ENCODE data around the gene CCDC188. TPM values are rescaled to one million over a fixed set of nuclear protein-coding genes. Genes with fewer than 3 reads are reported as not detected.
A peak's percentile ranks its signal among the peaks of the same experiment; 100 is the strongest.

Gene CCDC188
- total RNA-seq, 1 experiment from 2014 or later: not detected

DNA sequence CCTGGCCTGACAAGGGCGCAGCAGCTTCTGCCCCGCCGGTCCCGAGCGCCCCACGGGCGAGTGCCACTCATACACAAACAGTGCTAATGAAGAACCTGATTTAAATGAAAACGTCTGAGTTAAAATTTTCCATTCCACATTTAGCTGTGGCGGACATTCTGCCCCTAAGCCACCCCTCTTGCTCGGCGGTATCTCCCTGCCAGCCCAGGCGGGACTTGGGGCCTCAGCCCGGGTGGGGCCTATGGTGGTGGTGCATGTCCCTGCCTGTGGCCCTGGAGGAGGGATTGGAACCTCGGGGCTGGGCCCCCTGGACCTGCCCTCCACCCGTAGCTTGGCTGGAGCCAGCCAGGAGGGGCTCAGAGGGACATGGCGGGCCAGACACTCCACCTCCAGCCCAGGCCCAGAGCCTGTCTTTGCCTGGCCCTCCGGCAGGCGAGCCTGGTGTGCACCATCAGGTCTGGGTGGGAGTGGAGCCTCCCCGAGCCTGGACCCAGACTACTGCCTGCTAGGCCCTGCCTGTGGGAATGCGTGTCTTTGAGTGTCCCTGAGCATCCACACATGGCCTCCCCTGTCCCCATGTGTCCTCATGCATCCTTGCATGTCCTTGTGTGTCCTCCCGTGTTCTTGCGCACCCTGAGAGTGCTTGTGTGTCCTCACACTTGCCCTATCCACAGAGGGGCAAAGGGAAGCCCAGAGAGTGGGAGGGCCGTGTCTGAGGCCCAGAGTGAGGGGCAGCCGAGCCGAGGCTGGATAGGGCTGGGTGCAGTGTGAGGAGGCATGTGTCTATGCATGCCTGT, 14.9 kb downstream of the CCDC188 start:
- ChIA-PET CTCF (interaction anchor here (2.8 kb wide), 1 partner anchor 103 kb away, joined by 10 read pairs; no protein-coding TSS in a partner anchor), POLR2A (no interaction called here)
- TF ChIP-seq, protein P1, sequence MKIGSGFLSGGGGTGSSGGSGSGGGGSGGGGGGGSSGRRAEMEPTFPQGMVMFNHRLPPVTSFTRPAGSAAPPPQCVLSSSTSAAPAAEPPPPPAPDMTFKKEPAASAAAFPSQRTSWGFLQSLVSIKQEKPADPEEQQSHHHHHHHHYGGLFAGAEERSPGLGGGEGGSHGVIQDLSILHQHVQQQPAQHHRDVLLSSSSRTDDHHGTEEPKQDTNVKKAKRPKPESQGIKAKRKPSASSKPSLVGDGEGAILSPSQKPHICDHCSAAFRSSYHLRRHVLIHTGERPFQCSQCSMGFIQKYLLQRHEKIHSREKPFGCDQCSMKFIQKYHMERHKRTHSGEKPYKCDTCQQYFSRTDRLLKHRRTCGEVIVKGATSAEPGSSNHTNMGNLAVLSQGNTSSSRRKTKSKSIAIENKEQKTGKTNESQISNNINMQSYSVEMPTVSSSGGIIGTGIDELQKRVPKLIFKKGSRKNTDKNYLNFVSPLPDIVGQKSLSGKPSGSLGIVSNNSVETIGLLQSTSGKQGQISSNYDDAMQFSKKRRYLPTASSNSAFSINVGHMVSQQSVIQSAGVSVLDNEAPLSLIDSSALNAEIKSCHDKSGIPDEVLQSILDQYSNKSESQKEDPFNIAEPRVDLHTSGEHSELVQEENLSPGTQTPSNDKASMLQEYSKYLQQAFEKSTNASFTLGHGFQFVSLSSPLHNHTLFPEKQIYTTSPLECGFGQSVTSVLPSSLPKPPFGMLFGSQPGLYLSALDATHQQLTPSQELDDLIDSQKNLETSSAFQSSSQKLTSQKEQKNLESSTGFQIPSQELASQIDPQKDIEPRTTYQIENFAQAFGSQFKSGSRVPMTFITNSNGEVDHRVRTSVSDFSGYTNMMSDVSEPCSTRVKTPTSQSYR (CRISPR knock-in tag; IDR thresholded peaks at IDR 0.05): no peak
- TF ChIP-seq NFE2L1 (CRISPR knock-in tag; IDR thresholded peaks at IDR 0.05): no peak
- Mint-ChIP-seq H3K9me3 (no peaks in the 10 kb centered on the region), H3K4me1 (0 out of 2 replicates have a peak, but pooled peaks cover 6% of the 10 kb centered on the region), H3K36me3 (no peaks in the 10 kb centered on the region), H3K27me3 (ENCODE audit: low read depth) (no peaks in the 10 kb centered on the region), H3K4me3 (no peak overlapping the region), H3K27ac (peak overlapping the region; percentile 86)
- ATAC-seq (no peak), DNase-seq (ENCODE audit: low spot score) (no peak)

DNA sequence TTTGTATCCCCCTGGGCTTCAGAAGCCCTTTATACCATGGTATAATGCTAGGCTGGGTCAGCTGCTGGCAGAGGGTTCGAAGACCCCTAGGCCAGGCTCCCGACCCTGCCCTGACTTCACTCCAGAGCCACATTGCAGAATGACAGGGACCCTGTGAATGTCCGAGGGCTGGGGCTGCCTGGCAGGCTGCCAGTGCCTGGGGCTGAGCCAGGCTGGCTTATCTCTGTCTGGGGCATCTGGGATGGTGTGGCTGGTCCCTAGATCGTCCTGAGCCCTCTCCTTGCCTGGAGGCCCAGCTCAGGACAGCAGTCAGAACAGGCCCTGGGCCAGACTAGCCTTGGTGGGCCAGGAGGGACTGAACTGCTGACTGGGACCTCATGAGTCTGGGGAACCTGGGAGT, 15.6 kb downstream of the CCDC188 start:
- Mint-ChIP-seq H3K27me3 (ENCODE audit: low read depth) (no peaks in the 10 kb centered on the region), H3K9me3 (no peaks in the 10 kb centered on the region), H3K4me3 (no peak overlapping the region), H3K27ac (no peak overlapping the region; the same call in 1 of the 2 replicates), H3K36me3 (no peaks in the 10 kb centered on the region), H3K4me1 (0 out of 2 replicates have a peak, but pooled peaks cover 6% of the 10 kb centered on the region)
- CTCF ChIA-PET: no interaction called here
- TF ChIP-seq ZNF396 (CRISPR knock-in tag; IDR thresholded peaks at IDR 0.05; ENCODE audit: borderline replicate concordance) (no peak), NR2C2 (CRISPR knock-in tag; IDR thresholded peaks at IDR 0.05) (no peak), CTCF (IDR thresholded peaks at IDR 0.05) (no peak), AFF4 (CRISPR knock-in tag; IDR thresholded peaks at IDR 0.05; ENCODE audit: borderline replicate concordance) (no peak), TP53 (CRISPR knock-in tag; IDR thresholded peaks at IDR 0.05) (no peak), NFE2L1 (CRISPR knock-in tag; IDR thresholded peaks at IDR 0.05) (no peak), MLX (CRISPR knock-in tag; IDR thresholded peaks at IDR 0.05) (no peak), SMAD4 (CRISPR knock-in tag; IDR thresholded peaks at IDR 0.05) (no peak), OVOL2 (CRISPR knock-in tag; IDR thresholded peaks at IDR 0.05; ENCODE audit: borderline replicate concordance) (no peak)
- TF ChIP-seq, protein P2, sequence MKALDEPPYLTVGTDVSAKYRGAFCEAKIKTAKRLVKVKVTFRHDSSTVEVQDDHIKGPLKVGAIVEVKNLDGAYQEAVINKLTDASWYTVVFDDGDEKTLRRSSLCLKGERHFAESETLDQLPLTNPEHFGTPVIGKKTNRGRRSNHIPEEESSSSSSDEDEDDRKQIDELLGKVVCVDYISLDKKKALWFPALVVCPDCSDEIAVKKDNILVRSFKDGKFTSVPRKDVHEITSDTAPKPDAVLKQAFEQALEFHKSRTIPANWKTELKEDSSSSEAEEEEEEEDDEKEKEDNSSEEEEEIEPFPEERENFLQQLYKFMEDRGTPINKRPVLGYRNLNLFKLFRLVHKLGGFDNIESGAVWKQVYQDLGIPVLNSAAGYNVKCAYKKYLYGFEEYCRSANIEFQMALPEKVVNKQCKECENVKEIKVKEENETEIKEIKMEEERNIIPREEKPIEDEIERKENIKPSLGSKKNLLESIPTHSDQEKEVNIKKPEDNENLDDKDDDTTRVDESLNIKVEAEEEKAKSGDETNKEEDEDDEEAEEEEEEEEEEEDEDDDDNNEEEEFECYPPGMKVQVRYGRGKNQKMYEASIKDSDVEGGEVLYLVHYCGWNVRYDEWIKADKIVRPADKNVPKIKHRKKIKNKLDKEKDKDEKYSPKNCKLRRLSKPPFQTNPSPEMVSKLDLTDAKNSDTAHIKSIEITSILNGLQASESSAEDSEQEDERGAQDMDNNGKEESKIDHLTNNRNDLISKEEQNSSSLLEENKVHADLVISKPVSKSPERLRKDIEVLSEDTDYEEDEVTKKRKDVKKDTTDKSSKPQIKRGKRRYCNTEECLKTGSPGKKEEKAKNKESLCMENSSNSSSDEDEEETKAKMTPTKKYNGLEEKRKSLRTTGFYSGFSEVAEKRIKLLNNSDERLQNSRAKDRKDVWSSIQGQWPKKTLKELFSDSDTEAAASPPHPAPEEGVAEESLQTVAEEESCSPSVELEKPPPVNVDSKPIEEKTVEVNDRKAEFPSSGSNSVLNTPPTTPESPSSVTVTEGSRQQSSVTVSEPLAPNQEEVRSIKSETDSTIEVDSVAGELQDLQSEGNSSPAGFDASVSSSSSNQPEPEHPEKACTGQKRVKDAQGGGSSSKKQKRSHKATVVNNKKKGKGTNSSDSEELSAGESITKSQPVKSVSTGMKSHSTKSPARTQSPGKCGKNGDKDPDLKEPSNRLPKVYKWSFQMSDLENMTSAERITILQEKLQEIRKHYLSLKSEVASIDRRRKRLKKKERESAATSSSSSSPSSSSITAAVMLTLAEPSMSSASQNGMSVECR (CRISPR knock-in tag; IDR thresholded peaks at IDR 0.05; ENCODE audit: borderline replicate concordance): no peak
- TF ChIP-seq, protein P3, sequence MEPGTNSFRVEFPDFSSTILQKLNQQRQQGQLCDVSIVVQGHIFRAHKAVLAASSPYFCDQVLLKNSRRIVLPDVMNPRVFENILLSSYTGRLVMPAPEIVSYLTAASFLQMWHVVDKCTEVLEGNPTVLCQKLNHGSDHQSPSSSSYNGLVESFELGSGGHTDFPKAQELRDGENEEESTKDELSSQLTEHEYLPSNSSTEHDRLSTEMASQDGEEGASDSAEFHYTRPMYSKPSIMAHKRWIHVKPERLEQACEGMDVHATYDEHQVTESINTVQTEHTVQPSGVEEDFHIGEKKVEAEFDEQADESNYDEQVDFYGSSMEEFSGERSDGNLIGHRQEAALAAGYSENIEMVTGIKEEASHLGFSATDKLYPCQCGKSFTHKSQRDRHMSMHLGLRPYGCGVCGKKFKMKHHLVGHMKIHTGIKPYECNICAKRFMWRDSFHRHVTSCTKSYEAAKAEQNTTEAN (CRISPR knock-in tag; IDR thresholded peaks at IDR 0.05): no peak
- DNase-seq (ENCODE audit: low spot score) (no peak), ATAC-seq (no peak)
- POLR2A ChIA-PET: no interaction called here

All from WTC11 (cell line).